Lower leg skin (tissue), 4 donors: ENCODE measurements around the gene PSMD4. TPM values are rescaled to one million over a fixed set of nuclear protein-coding genes. Genes with fewer than 3 reads are reported as not detected.
"Not testable (repeated sequence)": the region's sequence is repeated elsewhere in the genome, so short reads cannot be mapped to it uniquely, and the experiment has no call there.

Experiments used
- DNase-seq, 2 donors: peaks; one replicate each; pipeline ENCODE4 v3.0.0-alpha.2; 2019; ENCODE audit warnings: low spot score in 2 of 2
- H3K4me3 ChIP-seq: fragments of 200-600 bp; sonication (generic); 2 replicates; pipeline ENCODE4 v1.5.1; 2017; ENCODE audit warnings: mild to moderate bottlenecking, low read depth; ENCODE audit not compliant: poor library complexity, severe bottlenecking
- CTCF ChIP-seq, 3 donors: fragments of 450-650 bp; IDR thresholded peaks; one replicate each; pipeline ENCODE4 v1.5.1; 2016; ENCODE audit warnings: antibody characterized with exemption in 3 of 3, mild to moderate bottlenecking in 3 of 3, moderate library complexity in 2 of 3
- POLR2A ChIP-seq, 2 donors: fragments of 450-650 bp; IDR thresholded peaks; one replicate each; pipeline ENCODE4 v1.6.1; 2016 to 2017; ENCODE audit warnings: antibody characterized with exemption in 2 of 2, mild to moderate bottlenecking in 1 of 2, moderate library complexity in 1 of 2
- WGBS, 2 donors: methylation state at CpG; one replicate each; pipeline ENCODE4 v1.1.5; 2018; 5-methylcytosine and 5-hydroxymethylcytosine counted together
- intact Hi-C: fragments of 100-400 bp; cut with DNase I; formaldehyde crosslinking; loops from one replicate; pipeline ENCODE4 v1.15.0; 2023; ENCODE audit warnings: low total_unique reads
- total RNA-seq, 4 donors: library from RNA; depleted of rRNA; stranded (reverse); fragments of >200 nt; gene quantifications; one replicate each; pipeline ENCODE4 v1.1.0, GENCODE V29; 2016

PSMD4 gene
- total RNA-seq = 100 to 1,000 TPM in 3 of 4 donors, 10 to 100 TPM in 1; 69.9 to 122 (median 118) TPM

DNA sequence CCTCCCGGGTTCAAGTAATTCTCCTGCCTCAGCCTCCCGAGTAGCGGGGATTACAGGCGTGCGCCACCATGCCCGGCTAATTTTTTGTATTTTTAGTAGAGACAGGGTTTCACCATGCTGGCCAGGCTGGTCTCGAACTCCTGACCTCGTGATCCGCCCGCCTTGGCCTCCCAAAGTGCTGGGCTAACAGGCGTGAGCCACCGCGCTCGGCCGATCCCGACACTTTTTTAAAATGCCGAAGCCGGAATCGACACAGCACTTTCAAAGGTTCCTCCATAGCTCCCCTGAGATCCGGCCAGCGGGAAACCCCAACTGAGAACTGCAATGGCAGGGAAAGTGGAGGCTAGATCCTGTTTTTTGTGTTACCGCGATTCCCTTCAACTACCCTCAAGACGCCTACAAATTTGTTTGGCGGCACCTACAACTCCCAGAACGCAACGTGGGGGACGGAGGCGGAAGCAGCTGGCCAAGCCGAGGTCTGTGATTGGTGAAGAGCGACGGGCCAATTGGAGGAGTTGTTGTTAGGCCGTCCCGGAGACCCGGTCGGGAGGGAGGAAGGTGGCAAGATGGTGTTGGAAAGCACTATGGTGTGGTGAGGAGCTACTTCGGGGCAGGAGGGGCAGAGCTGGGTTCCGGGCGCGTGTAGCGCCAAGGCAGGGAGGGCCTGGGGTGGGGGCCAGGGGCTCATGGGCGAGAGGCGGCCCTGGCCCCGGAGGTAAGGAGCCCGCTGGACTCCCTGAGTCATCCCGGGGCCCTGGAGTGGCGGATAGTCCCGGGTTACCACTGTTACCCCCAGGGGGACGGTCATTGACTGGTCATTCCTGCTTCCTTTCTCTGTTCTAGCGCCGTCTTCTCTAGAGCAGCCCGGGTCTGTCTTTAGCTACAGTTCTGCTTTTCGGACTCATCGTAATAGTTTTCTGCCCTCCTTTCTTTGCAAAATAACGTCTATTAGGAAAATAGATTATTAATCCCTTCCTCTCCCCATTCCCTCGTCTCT lies at the start of gene PSMD4:
PSMD4 (plus strand) TSS at position 518 of the 997 bp plus-strand sequence; CDS start at position 567, 49 bp downstream.
- peak; percentile 96 to 99 for DNase-seq

GRCh38 chr1:151205381-151205965 lies 49.1 kb upstream of the PSMD4 start:
- 91 to 96% methylated on average over 12 of the region's 12 CpGs for WGBS, 2 donors
- intact Hi-C loops, H3K4me3 ChIP-seq: not testable (repeated sequence)
- peak in 1 of 2 donors; percentile 26 for DNase-seq

More for the DNA sequence above, at the start of gene PSMD4:
- 12 to 13% methylated on average over 56 of the region's 56 CpGs for whole genome bisulfite sequencing, 2 donors
- no peak for TF ChIP-seq POLR2A (IDR thresholded peaks at IDR 0.05)
- no peak for TF ChIP-seq CTCF (IDR thresholded peaks at IDR 0.05)
- H3K4me3 ChIP-seq = peak within 1 kb of the TSS; percentile 30
- intact Hi-C loops = loop anchor here (5.0 kb wide), 1 partner anchor 57 kb away; the partner anchor contains the start of gene PIP5K1A

DNA sequence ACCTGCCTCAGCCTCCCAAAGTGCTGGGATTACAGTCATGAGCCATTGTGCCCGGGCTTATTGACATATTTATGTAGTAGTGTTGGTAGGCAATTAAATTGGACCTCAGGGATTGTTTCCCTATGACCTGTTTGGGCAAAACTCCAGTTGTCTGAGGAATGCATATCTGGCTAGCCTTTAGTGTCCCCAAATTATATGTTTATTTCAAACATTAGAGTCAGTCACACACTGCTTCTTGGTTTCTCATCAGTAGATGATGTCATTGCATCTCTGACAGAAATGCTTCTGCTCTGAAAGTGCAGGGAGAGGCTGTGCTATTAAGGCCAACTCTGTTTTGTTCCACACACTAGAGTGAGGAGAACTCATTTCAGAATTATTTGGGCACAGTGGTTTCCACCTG lies 43.7 kb upstream of the PSMD4 start:
- TF ChIP-seq CTCF (IDR thresholded peaks at IDR 0.05) (no peak), POLR2A (IDR thresholded peaks at IDR 0.05) (no peak)
- H3K4me3 ChIP-seq = no peak overlapping the region
- 53 to 76% methylated on average over 1 of the region's 1 CpG for WGBS, 2 donors
- intact Hi-C loops = no loop called here
- DNase-seq = no peak

- TF ChIP-seq POLR2A (IDR thresholded peaks at IDR 0.05) (no peak), CTCF (IDR thresholded peaks at IDR 0.05) (no peak)
- H3K4me3 ChIP-seq = no peak overlapping the region
- intact Hi-C loops = no loop called here
- WGBS, 2 donors = 76 to 81% methylated on average over 15 of the region's 15 CpGs
- peak in 1 of 2 donors; percentile 36 for DNase-seq
Observed at GRCh38 chr1:151211972-151212705, 42.4 kb upstream of the PSMD4 start.

- no peak for TF ChIP-seq POLR2A (IDR thresholded peaks at IDR 0.05)
- 30% methylated on average over 2 of the region's 2 CpGs for WGBS, 2 donors
Observed at GRCh38 chr1:151213560-151213959, 41.0 kb upstream of the PSMD4 start.

GRCh38 chr1:151221616-151222015 lies 32.9 kb upstream of the PSMD4 start:
- H3K4me3 ChIP-seq = no peak overlapping the region
- peak in 1 of 2 donors; percentile 28 for DNase-seq
- TF ChIP-seq CTCF (IDR thresholded peaks at IDR 0.05) = no peak
- TF ChIP-seq POLR2A (IDR thresholded peaks at IDR 0.05) = no peak
- intact Hi-C loops = no loop called here
- 82 to 83% methylated on average over 1 of the region's 1 CpG for WGBS, 2 donors

More at GRCh38 chr1:151213560-151213959, 41.0 kb upstream of the PSMD4 start:
- intact Hi-C loops = no loop called here
- DNase-seq = no peak
- H3K4me3 ChIP-seq = no peak overlapping the region
